Activated CD4-positive, CD25-positive, alpha-beta regulatory T cell treated with anti-CD3 and anti-CD28 coated beads, Interleukin-2, amount 50 U/mL, for 72 hours (primary cell): ENCODE data around the gene HYI.
A peak's percentile ranks its signal among the peaks of the same experiment; 100 is the strongest.
"Not testable (repeated sequence)": the region's sequence is repeated elsewhere in the genome, so short reads cannot be mapped to it uniquely, and the experiment has no call there.

ENCODE experiments used
- DNase-seq: peaks from one replicate; pipeline ENCODE4 v3.0.0; 2021

The HYI gene, protein sequence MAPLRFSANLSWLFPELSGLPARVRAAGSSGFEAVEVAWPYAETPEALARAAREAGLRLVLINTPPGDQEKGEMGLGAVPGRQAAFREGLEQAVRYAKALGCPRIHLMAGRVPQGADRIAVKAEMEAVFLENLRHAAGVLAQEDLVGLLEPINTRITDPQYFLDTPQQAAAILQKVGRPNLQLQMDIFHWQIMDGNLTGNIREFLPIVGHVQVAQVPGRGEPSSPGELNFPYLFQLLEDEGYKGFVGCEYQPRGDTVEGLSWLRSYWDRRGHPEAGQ

DNA sequence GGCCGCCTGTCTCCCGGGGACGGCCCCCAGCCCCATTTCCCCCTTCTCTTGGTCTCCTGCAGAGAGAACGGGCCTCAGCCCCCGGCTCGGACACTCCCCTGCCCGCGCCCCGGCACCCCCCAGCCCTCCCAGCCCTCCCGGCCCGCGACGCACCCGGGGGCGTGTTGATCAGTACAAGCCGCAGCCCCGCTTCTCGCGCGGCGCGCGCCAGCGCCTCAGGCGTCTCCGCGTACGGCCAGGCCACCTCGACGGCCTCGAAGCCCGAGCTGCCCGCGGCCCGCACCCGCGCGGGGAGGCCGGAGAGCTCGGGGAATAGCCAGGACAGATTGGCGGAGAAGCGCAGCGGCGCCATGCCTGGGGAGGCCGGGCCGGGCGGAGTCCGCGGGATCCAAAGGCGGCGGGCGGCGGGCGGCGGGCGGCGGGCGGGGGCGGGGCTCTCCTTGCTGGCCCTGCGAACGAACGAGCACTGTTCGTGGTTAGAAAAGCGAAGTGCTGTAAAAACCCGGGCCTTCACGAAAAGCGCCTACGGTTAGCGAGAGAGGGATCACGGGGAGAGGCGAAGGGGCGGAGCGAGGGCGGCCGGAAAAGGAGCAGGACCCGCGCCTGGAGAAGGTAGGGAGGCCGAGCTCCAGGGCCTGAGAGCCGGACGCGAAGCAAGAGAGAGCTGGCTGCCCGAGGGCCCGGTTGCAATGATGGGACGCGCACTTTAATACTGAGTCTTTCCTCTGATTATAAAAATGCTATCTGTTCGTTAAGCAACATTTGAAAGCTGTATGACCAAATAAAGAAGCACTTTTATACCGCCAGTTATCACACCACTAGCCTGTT, at the start of gene HYI:
Gene HYI (minus strand): TSS at position 490 of the 828 bp plus-strand sequence. CDS start 138 bp downstream, at position 352.
- peak; percentile 75 for DNase-seq

DNA sequence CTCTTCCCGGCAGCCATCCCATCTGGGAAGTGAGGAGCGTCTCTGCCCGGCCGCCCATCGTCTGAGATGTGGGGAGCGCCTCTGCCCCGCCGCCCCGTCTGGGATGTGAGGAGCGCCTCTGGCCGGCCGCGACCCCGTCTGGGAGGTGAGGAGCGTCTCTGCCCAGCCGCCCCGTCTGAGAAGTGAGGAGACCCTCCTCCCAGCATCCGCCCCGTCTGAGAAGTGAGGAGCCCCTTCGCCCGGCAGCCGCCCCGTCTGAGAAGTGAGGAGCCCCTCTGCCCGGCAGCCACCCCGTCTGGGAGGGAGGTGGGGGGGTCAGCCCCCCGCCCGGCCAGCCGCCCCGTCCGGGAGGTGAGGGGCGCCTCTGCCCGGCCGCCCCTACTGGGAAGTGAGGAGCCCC, 48.1 kb upstream of the HYI start:
- DNase-seq: not testable (repeated sequence)

DNA sequence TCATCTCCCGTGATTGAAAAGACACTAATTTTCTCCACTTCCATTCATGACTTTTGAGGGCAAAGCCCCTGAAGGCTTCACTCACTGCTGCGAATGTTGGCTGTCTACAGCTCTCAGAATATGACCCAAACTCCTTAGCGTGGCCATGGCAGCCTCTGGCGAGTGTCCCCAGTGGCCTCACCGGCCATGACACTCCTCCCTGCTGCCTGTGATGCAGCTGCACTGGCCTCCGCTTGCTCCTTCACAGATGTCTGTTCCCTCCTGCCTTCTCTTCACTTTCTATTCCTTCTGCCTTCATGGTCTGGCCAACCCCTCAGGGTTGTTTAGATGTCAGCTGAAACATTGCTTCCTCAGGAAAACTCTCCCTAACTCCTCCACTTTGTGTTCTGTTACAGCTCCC, 46.2 kb upstream of the HYI start:
- no peak for DNase-seq

DNA sequence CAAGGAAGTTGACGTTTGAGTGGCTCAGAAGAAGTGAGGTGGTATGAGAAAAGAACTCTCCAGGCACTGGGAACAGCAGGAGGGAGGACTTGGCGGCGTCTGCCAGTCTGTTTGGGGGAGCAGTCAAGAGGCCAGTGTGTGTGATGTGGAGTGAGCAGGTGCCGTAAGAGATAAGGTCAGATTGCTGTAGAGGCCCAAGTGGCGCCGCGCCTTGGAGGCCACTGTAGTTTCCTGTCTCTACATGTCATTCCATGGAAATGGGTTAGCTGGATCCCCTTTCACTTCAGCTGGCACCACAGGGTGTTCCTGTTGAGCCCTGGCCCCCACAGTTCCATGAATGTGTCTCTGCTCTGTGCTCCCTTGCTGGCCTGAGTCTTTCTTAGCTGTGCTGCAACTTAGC, 41.5 kb upstream of the HYI start:
- DNase-seq: no peak

DNA sequence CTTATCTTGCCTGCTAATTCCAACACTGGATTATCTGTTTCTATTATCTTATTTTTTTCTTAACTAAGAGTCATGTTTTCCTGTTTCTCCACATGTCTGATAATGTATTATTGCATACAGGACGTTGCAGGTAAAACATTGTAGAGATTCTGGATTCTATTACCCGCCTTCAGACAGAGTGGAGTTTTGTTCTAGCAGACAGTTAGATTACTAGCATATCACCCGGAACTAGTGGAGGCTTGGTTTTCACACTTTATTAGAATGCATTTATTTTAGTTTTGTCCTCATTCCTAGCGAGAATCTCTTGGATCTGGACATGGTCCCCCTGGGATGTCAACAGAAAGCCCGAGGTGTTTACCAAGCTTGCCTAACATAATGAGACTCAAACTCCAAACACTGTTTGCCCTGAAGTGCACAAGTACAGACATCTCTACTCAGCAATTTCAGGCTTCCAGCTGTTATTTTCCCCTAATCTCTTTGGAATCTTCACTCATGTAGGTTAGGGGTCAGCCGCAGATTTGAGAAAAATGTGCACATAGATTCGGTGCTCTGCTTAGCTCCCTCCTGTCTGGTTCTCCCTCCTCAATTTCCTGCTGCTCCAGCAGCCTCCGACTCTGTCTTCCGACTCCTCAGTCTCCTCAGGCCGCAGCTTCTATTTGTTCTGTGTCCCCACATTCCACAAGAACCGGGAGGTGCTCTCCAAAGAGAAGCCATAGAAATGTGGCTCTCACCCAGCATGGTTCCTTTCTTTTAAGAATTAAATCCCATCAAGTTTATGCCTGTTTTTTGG, 40.1 kb upstream of the HYI start:
- no peak for DNase-seq

DNA sequence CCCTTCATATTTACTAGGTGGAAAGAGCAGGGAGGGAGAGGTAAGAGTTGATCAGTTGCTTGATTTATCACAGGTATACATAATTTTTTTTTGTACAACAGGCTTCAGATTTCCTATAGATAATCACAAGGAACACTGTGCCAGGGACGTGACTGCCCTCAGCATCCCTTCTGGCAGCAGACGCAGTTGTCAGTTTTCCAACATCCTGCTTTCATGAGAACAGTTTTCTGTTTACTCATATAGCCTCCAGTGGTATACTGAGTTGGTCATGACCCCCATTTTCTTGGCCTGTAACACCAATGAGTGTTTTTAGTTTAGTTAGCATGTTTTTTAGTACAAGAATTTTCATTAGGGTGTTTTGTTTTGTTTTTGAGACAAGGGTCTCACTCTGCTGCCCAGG, 39.1 kb upstream of the HYI start:
- DNase-seq: no peak

DNA sequence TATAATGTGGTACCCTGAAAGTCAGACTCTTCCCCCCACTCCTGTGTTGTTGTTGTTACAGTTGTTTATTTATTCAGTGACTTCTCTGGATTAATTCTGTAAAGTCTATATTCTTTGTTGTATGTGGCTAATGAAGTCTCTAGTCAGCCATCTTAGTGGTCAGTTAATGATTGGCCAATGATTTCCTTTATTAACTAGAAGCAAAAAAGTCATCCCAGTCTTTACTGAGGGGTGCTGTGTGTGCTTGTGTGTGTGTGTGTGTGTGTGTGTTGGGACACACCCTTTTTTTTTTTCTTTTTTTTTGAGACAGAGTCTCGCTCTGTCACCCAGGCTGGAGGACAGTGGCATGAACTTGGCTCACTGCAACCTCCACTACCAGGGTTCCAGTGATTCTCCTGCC, 37.3 kb upstream of the HYI start:
- no peak for DNase-seq

DNA sequence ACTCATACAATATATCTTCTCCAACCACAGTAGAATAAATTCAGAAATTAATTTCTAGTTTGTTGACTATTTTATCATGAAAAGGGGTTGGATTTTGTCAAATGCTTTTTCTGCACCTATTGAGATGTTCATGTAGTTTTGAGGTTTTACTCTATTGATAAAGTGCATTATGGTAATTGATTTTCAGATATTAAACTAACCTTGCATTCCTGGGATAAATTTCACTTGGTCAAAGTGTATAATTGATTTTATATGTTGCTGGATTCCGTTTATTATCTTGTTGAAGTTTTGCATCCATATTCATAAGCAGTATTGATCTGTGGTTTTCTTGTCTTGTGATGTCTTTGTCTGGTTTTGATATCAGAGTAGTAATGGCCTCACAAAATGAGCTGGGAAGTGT, 34.4 kb upstream of the HYI start:
- DNase-seq: no peak

DNA sequence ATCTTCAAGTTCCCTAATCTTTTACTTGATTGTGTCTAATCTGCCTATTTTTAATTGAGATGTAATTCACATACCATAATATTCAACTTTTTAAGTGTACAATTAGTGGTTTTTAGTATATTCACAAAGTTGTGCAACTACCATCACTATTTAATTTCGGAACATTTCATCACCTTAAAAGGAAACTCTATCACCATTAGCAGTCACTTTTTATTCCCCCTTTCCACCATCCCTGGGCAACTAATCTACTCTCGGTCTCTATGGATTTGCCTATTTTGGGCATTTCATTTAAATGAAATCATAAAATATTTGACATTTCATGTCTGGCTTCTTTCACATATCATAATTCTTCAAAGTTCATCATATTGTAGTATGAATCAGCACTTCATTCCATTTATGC, 30.6 kb upstream of the HYI start:
- no peak for DNase-seq

DNA sequence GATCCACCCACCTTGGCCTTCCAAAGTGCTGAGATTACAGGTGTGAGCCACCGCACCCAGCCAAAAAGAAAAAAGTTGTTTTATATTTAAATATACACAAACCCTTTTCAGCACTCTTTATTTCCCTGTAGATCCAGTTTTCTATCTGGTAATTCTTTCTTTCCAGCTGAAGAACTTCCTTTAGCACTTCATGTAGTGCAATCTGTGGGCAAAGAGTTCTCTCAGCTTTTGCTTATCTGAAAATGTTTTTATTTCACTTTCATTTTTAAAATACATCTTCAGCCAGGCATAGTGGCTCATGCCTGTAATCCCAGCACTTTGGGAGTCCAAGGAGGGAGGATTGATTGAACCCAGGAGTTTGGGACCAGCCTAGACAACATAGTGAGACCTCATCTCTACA, 28.5 kb upstream of the HYI start:
- no peak for DNase-seq

DNA sequence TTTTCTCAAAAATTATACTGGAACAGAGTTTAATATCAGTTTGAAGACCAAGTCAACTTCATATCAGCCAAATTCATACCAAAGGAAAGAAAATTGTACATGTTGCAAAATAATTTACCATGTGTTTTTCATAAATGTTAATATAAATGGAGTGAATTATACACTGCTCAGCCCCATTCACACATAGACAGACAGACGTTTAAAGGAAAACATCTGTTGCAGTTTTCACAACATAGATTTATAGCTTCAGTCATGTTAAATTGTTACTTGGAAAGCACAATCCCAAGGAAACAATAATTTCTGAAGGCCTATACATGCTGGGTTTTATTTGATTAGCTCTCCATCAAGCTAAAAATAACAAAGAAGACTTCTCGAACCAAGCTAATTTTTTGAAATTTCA, 27.8 kb upstream of the HYI start:
- DNase-seq: no peak

DNA sequence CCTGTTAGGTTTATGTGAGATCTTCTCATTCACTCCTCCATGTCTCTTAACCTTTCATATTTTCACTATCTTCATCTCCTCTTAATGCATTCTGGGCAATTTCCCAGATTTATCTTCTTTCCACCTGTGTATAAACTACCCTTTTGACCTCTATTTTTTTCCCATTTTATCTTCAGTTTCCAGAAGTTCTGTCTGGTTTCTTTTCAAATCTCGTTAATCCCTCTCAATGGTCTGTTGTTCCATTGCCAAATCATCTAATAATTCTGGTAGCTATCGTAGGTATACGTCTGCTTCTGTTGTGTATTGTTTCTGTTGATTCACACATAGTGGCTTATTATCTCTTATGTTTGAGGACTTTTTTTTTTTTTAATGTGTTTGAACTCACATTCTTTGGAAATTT, 25.7 kb upstream of the HYI start:
- no peak for DNase-seq

DNA sequence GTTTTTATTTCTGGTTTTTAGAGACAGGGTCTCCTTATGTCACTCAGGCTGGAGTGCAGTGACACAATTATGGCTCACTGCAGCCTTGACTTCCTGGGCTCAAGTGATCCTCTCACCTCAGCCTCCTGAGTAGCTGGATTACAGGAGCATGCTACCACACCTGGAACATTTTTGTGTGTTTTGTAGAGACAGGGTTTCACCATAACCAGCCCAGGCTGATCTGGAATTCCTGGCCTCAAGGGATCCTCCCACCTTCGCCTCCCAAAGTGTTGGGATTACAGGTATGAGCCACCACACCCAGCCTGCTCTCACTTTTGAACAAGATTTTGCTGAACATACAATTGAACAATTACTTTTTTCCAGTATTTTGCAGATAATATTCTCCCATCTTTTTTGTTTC, 24.0 kb upstream of the HYI start:
- DNase-seq: no peak

DNA sequence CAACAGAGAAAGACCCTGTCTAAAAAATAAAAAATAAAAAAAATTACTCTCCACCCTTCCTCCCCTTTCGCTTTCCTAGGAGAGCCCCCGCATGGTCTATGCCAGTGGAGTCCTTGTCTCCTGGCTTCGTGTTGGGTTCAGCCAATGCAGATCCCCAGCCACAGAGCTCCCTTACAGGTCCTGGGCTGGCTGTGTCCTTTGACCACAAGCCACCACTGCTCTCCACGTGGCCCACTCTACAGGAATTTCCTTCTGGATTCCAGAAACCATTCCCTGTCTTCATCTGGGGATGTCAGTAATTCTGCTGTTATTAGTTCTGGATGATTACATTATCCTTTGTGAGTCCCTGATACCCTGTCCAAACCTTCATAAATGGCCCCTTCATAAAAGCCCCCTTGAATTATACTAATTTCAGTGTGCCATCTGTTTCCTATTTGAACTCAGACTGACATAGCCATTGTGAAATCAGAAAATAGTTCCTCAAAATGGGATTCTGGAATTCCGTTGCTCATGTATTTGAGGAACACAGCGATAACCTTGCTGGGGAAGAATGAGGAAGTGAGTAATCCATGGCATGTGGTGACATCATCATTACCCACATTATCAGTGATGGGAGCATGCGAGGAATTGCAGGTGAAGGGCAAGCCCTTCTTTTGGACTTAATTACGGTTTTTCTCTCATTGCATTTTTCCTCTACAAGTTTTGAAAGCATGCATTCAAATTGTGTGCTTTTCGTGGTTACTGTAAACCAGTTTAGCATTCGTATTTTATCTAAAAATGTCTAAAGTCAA, 22.1 kb upstream of the HYI start:
- DNase-seq: not testable (repeated sequence)

DNA sequence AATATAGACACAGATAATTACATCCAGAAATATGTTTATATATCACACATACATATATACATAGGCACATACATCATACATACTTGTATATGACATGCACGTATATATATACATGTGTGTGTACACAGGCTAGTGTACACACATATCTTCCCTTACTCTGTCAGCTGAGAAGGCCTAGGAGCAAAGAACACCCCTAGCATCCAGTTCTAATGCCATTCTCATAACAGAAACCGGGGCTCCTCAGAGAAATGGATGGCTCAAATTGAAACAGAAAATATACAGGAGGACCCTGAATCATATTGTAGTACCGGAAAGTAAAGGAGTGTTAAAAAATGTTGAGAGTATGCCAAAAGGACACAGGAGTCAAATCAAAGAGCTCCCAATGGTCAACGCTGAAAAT, 19.7 kb upstream of the HYI start:
- DNase-seq: no peak

DNA sequence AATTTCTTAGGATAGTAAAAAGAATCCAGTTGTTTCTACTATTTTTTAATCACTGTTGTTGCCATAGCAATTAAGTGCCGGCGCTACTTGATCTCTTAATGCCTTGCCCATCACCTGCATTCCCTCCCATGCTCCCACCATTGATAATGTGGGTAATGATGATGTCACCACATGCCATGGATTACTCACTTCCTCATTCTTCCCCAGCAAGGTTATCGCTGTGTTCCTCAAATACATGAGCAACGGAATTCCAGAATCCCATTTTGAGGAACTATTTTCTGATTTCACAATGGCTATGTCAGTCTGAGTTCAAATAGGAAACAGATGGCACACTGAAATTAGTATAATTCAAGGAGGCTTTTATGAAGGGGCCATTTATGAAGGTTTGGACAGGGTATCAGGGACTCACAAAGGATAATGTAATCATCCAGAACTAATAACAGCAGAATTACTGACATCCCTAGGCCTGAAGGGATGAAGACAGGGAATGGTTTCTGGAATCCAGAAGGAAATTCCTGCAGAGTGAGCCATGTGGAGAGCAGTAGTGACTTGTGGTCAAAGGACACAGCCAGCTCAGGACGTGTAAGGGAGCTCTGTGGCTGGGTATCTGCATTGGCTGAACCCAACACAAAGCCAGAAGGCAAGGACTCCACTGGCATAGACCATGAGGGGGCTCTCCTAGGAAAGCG, 18.9 kb upstream of the HYI start:
- DNase-seq: not testable (repeated sequence)

DNA sequence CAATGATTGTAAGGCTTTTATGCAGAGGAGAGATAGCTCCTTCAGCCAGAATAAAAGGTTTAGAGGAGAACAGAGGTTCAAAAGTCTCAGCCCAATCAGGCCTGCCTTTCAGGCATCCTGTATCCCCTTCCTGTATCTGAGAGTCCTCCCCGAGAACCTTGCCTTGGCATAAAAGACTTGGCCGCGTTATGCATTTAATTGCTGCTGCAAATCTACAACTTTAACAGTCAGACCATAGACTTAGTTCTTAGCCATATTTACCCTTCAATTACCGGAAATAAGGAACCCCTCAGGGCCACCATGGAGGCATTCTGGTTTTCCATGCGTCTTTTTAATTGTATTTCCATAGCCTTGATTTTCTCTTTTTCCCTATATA, 18.3 kb upstream of the HYI start:
- no peak for DNase-seq

DNA sequence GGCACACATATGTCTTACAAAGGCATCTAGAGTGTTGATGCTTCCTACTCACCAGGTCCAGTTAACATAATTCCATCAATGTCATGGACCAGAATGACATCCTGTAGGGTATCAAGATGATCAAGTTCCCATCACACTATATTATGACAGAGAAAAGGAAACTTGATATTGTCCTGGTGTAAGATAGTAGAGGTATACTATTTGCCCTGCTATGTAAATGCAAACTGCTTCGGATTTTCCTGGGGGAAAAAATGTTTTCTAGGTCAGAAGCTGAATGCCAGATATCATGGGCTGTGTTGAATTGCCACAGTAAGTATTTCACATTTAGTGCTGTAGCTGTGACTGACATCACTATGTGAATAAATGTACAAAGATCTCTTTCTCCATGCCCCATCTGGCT, 16.2 kb upstream of the HYI start:
- DNase-seq: no peak

DNA sequence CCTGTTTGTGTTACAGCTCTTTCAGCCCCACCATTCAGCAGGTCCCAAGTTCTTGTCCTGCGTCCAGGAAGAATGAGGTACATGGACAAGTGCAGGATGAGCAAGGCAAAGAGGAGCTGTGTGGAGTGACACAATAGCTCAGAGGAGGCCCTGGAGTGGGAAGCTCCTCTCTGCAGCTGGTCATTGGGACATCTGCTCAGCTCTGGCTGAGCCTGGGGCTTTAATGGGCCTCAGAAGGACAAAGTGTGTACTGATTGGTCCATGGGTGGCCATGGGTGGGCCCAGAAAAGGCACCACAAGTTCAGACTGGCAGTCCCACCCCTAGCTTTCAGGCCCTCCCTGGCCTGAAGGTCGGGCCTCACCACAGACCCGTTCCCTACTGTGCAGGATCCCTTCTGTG, 14.7 kb upstream of the HYI start:
- DNase-seq: no peak

DNA sequence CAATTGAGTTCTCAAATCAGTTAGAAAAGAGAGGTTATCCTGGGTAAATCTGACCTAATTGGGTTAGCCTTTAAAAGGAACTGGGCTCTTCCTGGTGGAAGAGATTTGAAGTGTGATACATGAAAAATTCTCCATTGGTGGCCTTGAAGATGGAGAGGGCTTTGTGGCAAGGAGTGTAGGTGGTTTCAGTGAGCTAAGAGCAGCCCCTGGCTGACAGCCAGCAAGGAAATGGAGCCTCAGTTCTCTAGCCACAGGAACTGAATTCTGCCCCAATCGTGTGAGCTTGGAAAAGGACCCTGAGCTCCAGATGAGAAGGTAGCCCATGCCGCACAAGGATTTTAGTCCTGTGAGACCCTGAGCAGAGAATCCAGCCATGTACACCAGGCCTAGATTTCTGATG, 12.7 kb upstream of the HYI start:
- DNase-seq: no peak

DNA sequence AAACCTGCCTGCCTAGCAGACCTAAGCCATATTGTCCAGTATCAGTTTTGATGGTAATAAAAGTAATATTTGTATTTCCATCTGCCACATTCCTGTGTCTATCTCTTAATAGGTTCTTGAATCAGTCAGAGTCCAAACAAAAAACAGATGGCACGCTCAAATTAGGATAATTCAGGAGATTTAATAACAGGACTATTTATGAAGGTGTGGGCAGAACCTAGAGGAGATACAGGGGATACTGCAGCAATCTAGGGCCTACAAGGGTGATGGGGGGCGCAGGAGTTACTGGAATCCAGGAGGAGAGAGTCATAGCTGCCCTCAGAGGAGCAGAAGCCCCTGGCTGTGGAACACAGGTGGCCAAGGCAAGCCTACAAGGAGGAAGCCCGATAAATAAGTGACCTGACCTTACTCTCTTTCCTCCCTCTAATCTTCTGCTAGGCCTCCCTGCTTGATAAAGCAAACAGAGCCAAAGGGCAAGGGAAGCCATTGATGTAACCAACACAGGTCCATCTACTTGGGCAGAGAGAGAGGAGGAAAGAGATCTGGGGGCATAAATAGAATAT, 11.9 kb upstream of the HYI start:
- DNase-seq: no peak
